DMS79 (cell line): ENCODE measurements around the gene GJA1.
"Not testable (repeated sequence)": the region's sequence is repeated elsewhere in the genome, so short reads cannot be mapped to it uniquely, and the experiment has no call there.

ENCODE experiments used
- DNase-seq: peaks from one replicate; lab custom pipeline; 2025; lab: John Stamatoyannopoulos, UW

GJA1 gene

DNA sequence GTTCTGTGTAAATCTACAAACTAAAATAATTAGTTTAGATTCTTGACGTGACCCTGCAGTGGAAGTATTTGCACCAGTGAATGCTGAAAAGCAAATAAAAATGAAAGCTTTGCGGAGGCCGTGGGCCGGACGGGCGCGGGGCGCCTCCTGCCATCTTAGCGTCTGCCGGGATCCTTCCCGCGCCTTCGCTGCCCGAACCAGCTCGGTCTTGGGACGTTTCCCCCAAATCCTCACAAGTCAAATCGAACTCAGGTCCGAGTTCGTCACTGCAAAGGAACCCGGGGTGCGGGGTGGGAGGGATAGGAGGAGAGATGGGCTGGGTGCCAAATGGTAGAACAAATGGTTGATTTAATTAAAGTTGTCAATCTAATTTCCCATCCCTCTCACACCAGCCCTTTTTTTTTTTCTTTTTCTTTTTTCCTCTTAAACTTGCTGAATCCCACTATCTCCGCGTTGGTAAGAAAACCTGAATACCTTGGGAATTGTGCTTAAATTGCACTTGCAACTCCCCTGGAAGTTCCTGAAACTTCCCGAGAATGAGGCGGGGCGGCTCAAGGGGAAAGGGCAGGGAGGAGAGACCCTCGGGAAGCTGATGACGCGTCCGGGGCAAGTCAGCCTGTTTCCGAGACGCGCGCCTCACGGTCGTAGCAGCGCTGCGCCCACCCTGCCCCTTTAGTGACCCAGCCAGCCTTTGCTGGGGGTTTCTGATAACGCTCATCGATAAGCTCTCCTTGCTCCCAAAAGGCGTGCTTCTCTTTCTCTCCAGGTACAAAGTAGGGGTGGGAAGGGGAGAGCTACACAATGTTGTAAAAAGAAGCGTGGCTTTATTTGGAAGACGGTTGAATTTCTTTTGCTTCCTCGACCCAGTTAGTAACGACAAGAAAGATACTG lies 1.8 kb downstream of the GJA1 start:
- DNase-seq: peak; percentile 1

DNA sequence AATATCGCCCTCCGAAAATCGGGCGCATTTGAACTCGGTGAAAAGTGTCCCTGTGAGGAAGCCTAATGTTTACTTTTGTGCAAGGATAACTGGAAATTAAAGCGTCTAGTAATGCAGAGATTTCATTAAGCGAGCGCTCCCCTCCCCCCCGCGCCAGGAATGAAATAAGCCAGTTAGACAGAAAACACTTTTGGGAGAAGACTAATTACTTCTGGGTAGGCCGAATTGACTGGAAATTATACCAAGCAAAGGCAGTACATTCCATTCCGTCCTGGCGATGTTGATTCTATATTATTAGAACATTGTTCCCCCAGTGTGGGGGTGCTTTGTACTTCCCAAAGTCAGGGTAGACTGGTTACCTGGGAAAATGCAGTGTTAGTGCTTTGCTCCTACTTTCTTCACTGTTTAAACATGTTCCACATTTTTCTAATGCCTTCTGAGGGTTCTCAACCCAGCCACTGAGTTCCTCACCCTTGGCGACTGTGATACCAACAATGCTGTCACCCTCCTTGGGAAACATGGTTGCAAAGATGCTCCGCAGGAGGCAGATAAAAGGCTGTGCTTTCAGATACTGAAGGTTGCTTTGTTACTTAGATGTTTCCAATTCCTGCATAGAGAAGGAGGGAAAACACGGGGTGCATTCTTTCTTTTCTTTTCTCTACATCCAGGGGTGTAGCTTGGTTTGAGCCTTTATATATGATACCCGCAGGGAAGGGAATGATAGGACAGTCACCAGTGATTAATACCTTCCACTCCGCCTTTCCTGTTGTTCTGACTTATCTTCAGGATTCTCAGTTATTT lies 2.6 kb downstream of the GJA1 start:
- DNase-seq: no peak

GRCh38 chr6:121438869-121439268 lies 3.4 kb downstream of the GJA1 start:
- DNase-seq: no peak

DNA sequence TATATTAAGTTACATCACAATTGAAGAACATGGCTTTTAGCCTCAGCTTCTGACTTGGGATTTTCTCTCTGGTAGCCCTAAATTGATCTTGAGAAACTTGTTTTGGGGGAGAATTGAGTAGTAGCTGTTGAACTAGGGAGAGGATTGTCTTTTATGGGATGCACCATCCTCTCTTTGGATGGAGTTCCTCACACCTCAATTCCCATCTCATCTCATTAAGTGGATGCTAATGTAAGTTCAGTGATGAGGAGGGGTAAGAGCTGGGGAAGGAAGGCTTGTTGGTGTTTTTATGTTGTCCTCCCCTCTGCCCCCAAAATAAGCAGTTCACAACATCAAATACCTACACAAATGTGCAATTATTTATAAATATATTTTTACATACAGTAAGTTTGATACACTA lies 4.0 kb downstream of the GJA1 start:
- DNase-seq: no peak

DNA sequence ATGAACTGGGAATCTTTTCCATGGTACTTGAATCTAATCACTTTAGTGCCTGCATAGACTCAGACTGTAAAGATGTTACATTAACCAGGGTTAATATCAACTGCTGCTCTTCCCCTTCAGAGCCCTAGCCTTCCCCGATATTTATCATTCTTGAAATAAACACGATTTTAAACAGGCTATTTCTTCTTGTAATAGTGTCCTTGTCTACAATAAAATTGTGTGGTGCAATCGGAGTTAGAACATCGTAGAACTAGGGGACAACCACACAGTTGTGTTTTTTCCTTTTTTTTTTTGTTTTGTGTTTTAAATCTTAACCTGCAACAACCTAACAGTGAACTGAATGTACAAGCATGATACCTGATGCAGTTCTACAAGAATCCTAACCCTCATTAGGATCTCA lies 4.5 kb downstream of the GJA1 start:
- no peak for DNase-seq

- no peak for DNase-seq
These were observed 6.0 kb downstream of the GJA1 start for GRCh38 chr6:121441477-121441876.

- no peak for DNase-seq
These were observed 7.1 kb downstream of the GJA1 start for GRCh38 chr6:121442576-121442975.

GRCh38 chr6:121443971-121444541 lies 8.6 kb downstream of the GJA1 start:
- DNase-seq: no peak

DNA sequence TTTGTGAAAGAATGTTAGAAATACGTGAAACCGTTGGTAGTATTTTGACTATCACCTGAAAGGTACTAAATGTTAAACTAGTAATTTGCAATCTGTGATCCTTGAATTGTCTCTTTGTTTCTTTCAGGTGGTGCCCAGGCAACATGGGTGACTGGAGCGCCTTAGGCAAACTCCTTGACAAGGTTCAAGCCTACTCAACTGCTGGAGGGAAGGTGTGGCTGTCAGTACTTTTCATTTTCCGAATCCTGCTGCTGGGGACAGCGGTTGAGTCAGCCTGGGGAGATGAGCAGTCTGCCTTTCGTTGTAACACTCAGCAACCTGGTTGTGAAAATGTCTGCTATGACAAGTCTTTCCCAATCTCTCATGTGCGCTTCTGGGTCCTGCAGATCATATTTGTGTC lies 11.3 kb downstream of the GJA1 start:
- DNase-seq: not testable (repeated sequence)

- not testable (repeated sequence) for DNase-seq
These were observed 12.3 kb downstream of the GJA1 start for GRCh38 chr6:121447746-121448145.

- DNase-seq: not testable (repeated sequence)
These were observed 13.1 kb downstream of the GJA1 start for GRCh38 chr6:121448528-121448927.

DNA sequence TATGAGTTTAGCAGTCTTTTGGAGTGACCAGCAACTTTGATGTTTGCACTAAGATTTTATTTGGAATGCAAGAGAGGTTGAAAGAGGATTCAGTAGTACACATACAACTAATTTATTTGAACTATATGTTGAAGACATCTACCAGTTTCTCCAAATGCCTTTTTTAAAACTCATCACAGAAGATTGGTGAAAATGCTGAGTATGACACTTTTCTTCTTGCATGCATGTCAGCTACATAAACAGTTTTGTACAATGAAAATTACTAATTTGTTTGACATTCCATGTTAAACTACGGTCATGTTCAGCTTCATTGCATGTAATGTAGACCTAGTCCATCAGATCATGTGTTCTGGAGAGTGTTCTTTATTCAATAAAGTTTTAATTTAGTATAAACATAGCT lies 13.9 kb downstream of the GJA1 start:
- DNase-seq: no peak

- DNase-seq: no peak
These were observed 14.8 kb downstream of the GJA1 start for GRCh38 chr6:121450242-121450641.

- no peak for DNase-seq
These were observed 15.8 kb downstream of the GJA1 start for GRCh38 chr6:121451250-121451649.

DNA sequence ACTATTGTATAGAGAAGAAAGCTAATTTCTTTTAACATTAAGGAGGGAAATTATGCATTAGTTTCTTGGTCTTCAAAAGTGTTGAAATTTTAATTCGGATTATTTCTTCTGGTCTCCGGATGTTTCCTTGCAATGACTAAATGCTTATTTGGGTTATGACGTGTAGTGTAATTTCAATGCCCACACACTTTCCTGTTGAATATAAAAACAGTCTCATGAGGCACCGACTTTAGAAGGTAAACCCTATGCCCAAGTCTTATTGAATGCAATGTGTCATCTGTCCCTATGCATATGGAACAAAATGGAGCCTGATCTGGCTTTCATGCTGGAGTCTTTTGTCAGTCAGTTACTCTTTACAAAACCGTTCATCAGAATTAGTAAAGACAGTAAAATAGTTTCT lies 17.7 kb downstream of the GJA1 start:
- no peak for DNase-seq

DNA sequence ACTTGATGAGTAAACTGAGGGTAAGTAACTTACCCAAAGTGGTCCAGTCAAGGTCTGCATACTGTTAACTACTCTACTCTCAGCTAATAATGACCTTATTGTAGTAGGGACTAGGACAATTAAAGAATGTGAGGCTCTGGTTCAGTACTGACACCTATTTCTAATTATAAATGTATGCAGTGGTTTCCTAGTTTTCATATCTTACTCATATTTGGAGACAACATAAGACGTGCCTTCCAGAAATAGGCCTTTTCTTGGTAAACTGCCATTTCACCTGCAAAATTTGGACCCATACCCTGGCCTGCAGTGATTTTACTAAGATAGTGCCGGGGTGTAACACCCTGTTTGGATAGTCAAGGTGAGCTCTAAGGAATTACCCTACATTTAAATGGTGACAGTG lies 24.7 kb downstream of the GJA1 start:
- no peak for DNase-seq

DNA sequence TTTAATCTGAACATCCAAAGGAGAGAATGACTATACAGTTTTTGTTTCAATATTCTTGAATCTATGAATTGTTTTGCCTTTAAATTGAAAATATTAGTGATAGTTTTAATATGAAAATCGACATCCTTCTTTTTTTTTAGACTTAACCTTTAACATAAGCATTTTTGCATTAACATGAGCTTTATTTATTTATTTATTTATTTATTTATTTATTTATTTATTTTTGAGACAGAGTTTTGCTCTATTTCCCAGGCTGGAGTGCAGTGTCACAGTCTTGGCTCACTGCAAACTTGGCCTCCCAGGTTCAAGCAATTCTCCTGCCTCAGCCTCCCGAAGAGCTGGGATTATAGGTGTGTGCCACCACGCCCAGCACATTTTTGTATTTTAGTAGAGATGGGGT lies 27.6 kb downstream of the GJA1 start:
- DNase-seq: no peak

DNA sequence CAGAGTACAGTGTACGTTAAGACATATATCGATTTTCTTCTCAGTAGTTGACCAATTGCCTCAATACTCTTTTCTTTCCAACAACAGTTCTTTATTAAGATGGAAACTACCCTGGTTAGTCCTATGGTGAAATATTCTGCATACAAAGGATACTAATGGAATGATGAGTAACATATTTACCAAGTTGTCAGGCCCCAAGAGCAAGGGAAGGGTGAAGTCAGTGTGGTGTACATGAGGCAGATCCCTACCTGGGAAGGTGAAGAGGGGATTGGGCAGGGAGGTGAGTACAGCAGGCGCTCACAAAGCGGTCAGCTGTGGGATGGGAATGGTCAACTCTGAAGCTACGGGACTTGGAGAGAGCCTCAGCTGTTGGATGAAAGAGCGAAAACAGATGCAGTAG lies 29.7 kb downstream of the GJA1 start:
- no peak for DNase-seq

GRCh38 chr6:121479486-121480098 lies 44.1 kb downstream of the GJA1 start:
- DNase-seq: no peak

- no peak for DNase-seq
These were observed 44.8 kb downstream of the GJA1 start for GRCh38 chr6:121480099-121480713.

GRCh38 chr6:121482004-121482693 lies 46.7 kb downstream of the GJA1 start:
- no peak for DNase-seq
